ENCODE measurements around the gene SMARCA2. TPM values are rescaled to one million over a fixed set of nuclear protein-coding genes. Genes with fewer than 3 reads are reported as not detected.

SMARCA2 gene
- 7.6 TPM for polyA plus RNA-seq (2013, experiment 1 of 2)
- 6.1 TPM for polyA plus RNA-seq (2013, experiment 2 of 2)

GRCh38 chr9:2014696-2015580, at the start of gene SMARCA2:
SMARCA2 (plus strand) TSS chr9:2015347; CDS start chr9:2029023, 13,676 bp downstream.
- Histone ChIP-seq H3K4me3 (ENCODE audit: low read length) (peak within 1 kb of the TSS; percentile 79), H3K9me3 (ENCODE audit: insufficient read depth, low read depth, low read length) (no peaks in the 10 kb centered on the region), H3K27ac (ENCODE audit: low read depth, low read length) (no peak within 1 kb of the TSS), H3K36me3 (ENCODE audit: insufficient read depth, low read length) (no peaks in the 10 kb centered on the region), H3K4me1 (ENCODE audit: insufficient read depth, low read length) (peaks cover 22% of the 10 kb centered on the region), H3K27me3 (ENCODE audit: insufficient read depth, low read length) (peaks cover 79% of the 10 kb centered on the region), H3K9ac (ENCODE audit: low read depth, low read length) (peak within 1 kb of the TSS; percentile 18; the same call in 1 of the 2 replicates)
- WGBS: under 1% methylated on average over 71 of the region's 71 CpGs

- 88% methylated on average over 8 of the region's 9 CpGs for WGBS
- Histone ChIP-seq H3K27ac (ENCODE audit: low read depth, low read length) (no peak overlapping the region), H3K4me3 (ENCODE audit: low read length) (no peak overlapping the region), H3K9me3 (ENCODE audit: insufficient read depth, low read depth, low read length) (no peaks in the 10 kb centered on the region; the same call in 1 of the 2 replicates), H3K4me1 (ENCODE audit: insufficient read depth, low read length) (no peaks in the 10 kb centered on the region), H3K36me3 (ENCODE audit: insufficient read depth, low read length) (no peaks in the 10 kb centered on the region), H3K27me3 (ENCODE audit: insufficient read depth, low read length) (no peaks in the 10 kb centered on the region), H3K9ac (ENCODE audit: low read depth, low read length) (no peak overlapping the region)
Measured at GRCh38 chr9:1966725-1967366, 48.3 kb upstream of the SMARCA2 start.

- Histone ChIP-seq H3K4me1 (ENCODE audit: insufficient read depth, low read length) (no peaks in the 10 kb centered on the region), H3K27ac (ENCODE audit: low read depth, low read length) (no peak overlapping the region), H3K9me3 (ENCODE audit: insufficient read depth, low read depth, low read length) (peaks cover 17% of the 10 kb centered on the region), H3K9ac (ENCODE audit: low read depth, low read length) (no peak overlapping the region), H3K36me3 (ENCODE audit: insufficient read depth, low read length) (no peaks in the 10 kb centered on the region), H3K27me3 (ENCODE audit: insufficient read depth, low read length) (no peaks in the 10 kb centered on the region), H3K4me3 (ENCODE audit: low read length) (no peak overlapping the region)
- 94% methylated on average over 1 of the region's 1 CpG for WGBS
Measured at GRCh38 chr9:1969160-1969559, 46.0 kb upstream of the SMARCA2 start.

GRCh38 chr9:1969898-1970297, 45.2 kb upstream of the SMARCA2 start:
- H3K9ac ChIP-seq (ENCODE audit: low read depth, low read length): no peak overlapping the region
- no peak overlapping the region for H3K27ac ChIP-seq (ENCODE audit: low read depth, low read length)
- peaks cover 17% of the 10 kb centered on the region for H3K9me3 ChIP-seq (ENCODE audit: insufficient read depth, low read depth, low read length)
- no peaks in the 10 kb centered on the region for H3K27me3 ChIP-seq (ENCODE audit: insufficient read depth, low read length)
- WGBS: 93% methylated on average over 1 of the region's 1 CpG
- H3K4me3 ChIP-seq (ENCODE audit: low read length): no peak overlapping the region
- H3K36me3 ChIP-seq (ENCODE audit: insufficient read depth, low read length): no peaks in the 10 kb centered on the region
- no peaks in the 10 kb centered on the region for H3K4me1 ChIP-seq (ENCODE audit: insufficient read depth, low read length)

GRCh38 chr9:1972672-1973071, 42.5 kb upstream of the SMARCA2 start:
- Histone ChIP-seq H3K4me3 (ENCODE audit: low read length) (no peak overlapping the region), H3K36me3 (ENCODE audit: insufficient read depth, low read length) (no peaks in the 10 kb centered on the region), H3K9ac (ENCODE audit: low read depth, low read length) (no peak overlapping the region), H3K27me3 (ENCODE audit: insufficient read depth, low read length) (no peaks in the 10 kb centered on the region), H3K4me1 (ENCODE audit: insufficient read depth, low read length) (no peaks in the 10 kb centered on the region), H3K27ac (ENCODE audit: low read depth, low read length) (no peak overlapping the region), H3K9me3 (ENCODE audit: insufficient read depth, low read depth, low read length) (peaks cover 17% of the 10 kb centered on the region)

GRCh38 chr9:1977026-1977425, 38.1 kb upstream of the SMARCA2 start:
- H3K4me1 ChIP-seq (ENCODE audit: insufficient read depth, low read length): no peaks in the 10 kb centered on the region
- H3K27me3 ChIP-seq (ENCODE audit: insufficient read depth, low read length): no peaks in the 10 kb centered on the region
- H3K9ac ChIP-seq (ENCODE audit: low read depth, low read length): no peak overlapping the region
- H3K4me3 ChIP-seq (ENCODE audit: low read length): no peak overlapping the region
- H3K36me3 ChIP-seq (ENCODE audit: insufficient read depth, low read length): no peaks in the 10 kb centered on the region
- no peak overlapping the region for H3K27ac ChIP-seq (ENCODE audit: low read depth, low read length)
- peaks cover 15% of the 10 kb centered on the region for H3K9me3 ChIP-seq (ENCODE audit: insufficient read depth, low read depth, low read length)
- WGBS: 94% methylated on average over 2 of the region's 2 CpGs

GRCh38 chr9:1978941-1979340, 36.2 kb upstream of the SMARCA2 start:
- Histone ChIP-seq H3K4me3 (ENCODE audit: low read length) (no peak overlapping the region), H3K27ac (ENCODE audit: low read depth, low read length) (no peak overlapping the region), H3K27me3 (ENCODE audit: insufficient read depth, low read length) (no peaks in the 10 kb centered on the region), H3K36me3 (ENCODE audit: insufficient read depth, low read length) (no peaks in the 10 kb centered on the region), H3K9ac (ENCODE audit: low read depth, low read length) (no peak overlapping the region), H3K4me1 (ENCODE audit: insufficient read depth, low read length) (no peaks in the 10 kb centered on the region), H3K9me3 (ENCODE audit: insufficient read depth, low read depth, low read length) (no peaks in the 10 kb centered on the region)
- 93% methylated on average over 5 of the region's 5 CpGs for WGBS

- no peaks in the 10 kb centered on the region for H3K36me3 ChIP-seq (ENCODE audit: insufficient read depth, low read length)
- no peak overlapping the region for H3K9ac ChIP-seq (ENCODE audit: low read depth, low read length)
- H3K27me3 ChIP-seq (ENCODE audit: insufficient read depth, low read length): no peaks in the 10 kb centered on the region
- H3K4me3 ChIP-seq (ENCODE audit: low read length): no peak overlapping the region
- H3K9me3 ChIP-seq (ENCODE audit: insufficient read depth, low read depth, low read length): no peaks in the 10 kb centered on the region
- WGBS: 92% methylated on average over 7 of the region's 7 CpGs
- H3K27ac ChIP-seq (ENCODE audit: low read depth, low read length): no peak overlapping the region
- H3K4me1 ChIP-seq (ENCODE audit: insufficient read depth, low read length): no peaks in the 10 kb centered on the region
Measured at GRCh38 chr9:1979741-1980367, 35.3 kb upstream of the SMARCA2 start.

- 93% methylated on average over 1 of the region's 1 CpG for WGBS
- no peak overlapping the region for H3K9ac ChIP-seq (ENCODE audit: low read depth, low read length)
- no peak overlapping the region for H3K27ac ChIP-seq (ENCODE audit: low read depth, low read length)
- H3K27me3 ChIP-seq (ENCODE audit: insufficient read depth, low read length): no peaks in the 10 kb centered on the region
- H3K4me1 ChIP-seq (ENCODE audit: insufficient read depth, low read length): no peaks in the 10 kb centered on the region
- H3K36me3 ChIP-seq (ENCODE audit: insufficient read depth, low read length): no peaks in the 10 kb centered on the region
- no peak overlapping the region for H3K4me3 ChIP-seq (ENCODE audit: low read length)
- no peaks in the 10 kb centered on the region for H3K9me3 ChIP-seq (ENCODE audit: insufficient read depth, low read depth, low read length)
Measured at GRCh38 chr9:1980387-1980786, 34.8 kb upstream of the SMARCA2 start.

- Histone ChIP-seq H3K27me3 (ENCODE audit: insufficient read depth, low read length) (no peaks in the 10 kb centered on the region), H3K9me3 (ENCODE audit: insufficient read depth, low read depth, low read length) (no peaks in the 10 kb centered on the region), H3K9ac (ENCODE audit: low read depth, low read length) (no peak overlapping the region), H3K4me1 (ENCODE audit: insufficient read depth, low read length) (no peaks in the 10 kb centered on the region), H3K27ac (ENCODE audit: low read depth, low read length) (no peak overlapping the region), H3K4me3 (ENCODE audit: low read length) (no peak overlapping the region), H3K36me3 (ENCODE audit: insufficient read depth, low read length) (no peaks in the 10 kb centered on the region)
- WGBS: no CpG with 5 or more reads among the region's 1 CpG
Measured at GRCh38 chr9:1982074-1982473, 33.1 kb upstream of the SMARCA2 start.

- no peaks in the 10 kb centered on the region for H3K36me3 ChIP-seq (ENCODE audit: insufficient read depth, low read length)
- no peak overlapping the region for H3K4me3 ChIP-seq (ENCODE audit: low read length)
- H3K9ac ChIP-seq (ENCODE audit: low read depth, low read length): no peak overlapping the region
- H3K27ac ChIP-seq (ENCODE audit: low read depth, low read length): no peak overlapping the region
- no peaks in the 10 kb centered on the region for H3K9me3 ChIP-seq (ENCODE audit: insufficient read depth, low read depth, low read length)
- H3K27me3 ChIP-seq (ENCODE audit: insufficient read depth, low read length): no peaks in the 10 kb centered on the region
- peaks cover 8% of the 10 kb centered on the region; the same call in 1 of the 2 replicates for H3K4me1 ChIP-seq (ENCODE audit: insufficient read depth, low read length)
Measured at GRCh38 chr9:1986341-1986740, 28.8 kb upstream of the SMARCA2 start.

Measured in HUES64 (cell line).